Vagina (tissue), 2 donors: ENCODE results near the gene AP4M1. TPM values are rescaled to one million over a fixed set of nuclear protein-coding genes. Genes with fewer than 3 reads are reported as not detected.
"Not testable (repeated sequence)": the region's sequence is repeated elsewhere in the genome, so short reads cannot be mapped to it uniquely, and the experiment has no call there.

Source experiments
- DNase-seq, 2 donors: peaks; one replicate each; pipeline ENCODE4 v3.0.0-alpha.2; 2017; ENCODE audit errors: extremely low spot score in 2 of 2
- H3K27ac ChIP-seq: fragments of 200-600 bp; sonication (generic); one replicate; pipeline ENCODE4 v1.5.1; 2019
- H3K27me3 ChIP-seq: fragments of 200-600 bp; sonication (generic); one replicate; pipeline ENCODE4 v1.5.1; 2019
- H3K36me3 ChIP-seq, 2 donors: fragments of 200-600 bp; sonication (generic); one replicate each; pipeline ENCODE4 v1.5.1; 2017 to 2019
- H3K4me1 ChIP-seq: fragments of 200-600 bp; sonication (generic); one replicate; pipeline ENCODE4 v1.5.1; 2019
- H3K4me3 ChIP-seq, 2 donors: fragments of 200-600 bp; sonication (generic); 1 replicate in 1 of 2; 2 replicates in 1 of 2; pipeline ENCODE4 v1.5.1; 2016 to 2019
- H3K9me3 ChIP-seq: fragments of 200-600 bp; sonication (generic); one replicate; pipeline ENCODE4 v1.5.1; 2019
- CTCF ChIP-seq, 3 experiments: fragments of 450-650 bp in 2 of 3; fragments of 200-600 bp in 1 of 3; sonication (generic) in 1 of 3; IDR thresholded peaks; one replicate each; pipeline ENCODE4 v1.5.1; 2017 to 2019; ENCODE audit warnings: antibody characterized with exemption in 3 of 3, mild to moderate bottlenecking in 2 of 3, moderate library complexity in 2 of 3
- POLR2A ChIP-seq, 2 donors: fragments of 450-650 bp; IDR thresholded peaks; one replicate each; pipeline ENCODE4 v1.6.1; 2017; ENCODE audit warnings: antibody characterized with exemption in 2 of 2, mild to moderate bottlenecking in 2 of 2, moderate library complexity in 2 of 2
- POLR2AphosphoS5 ChIP-seq, 2 donors: sonication (generic); formaldehyde crosslinking; IDR thresholded peaks; one replicate each; pipeline ENCODE4 v1.9.0; 2017; ENCODE audit warnings: antibody characterized with exemption in 2 of 2, mild to moderate bottlenecking in 2 of 2, low read depth in 1 of 2; ENCODE audit not compliant: insufficient read depth in 1 of 2
- intact Hi-C: fragments of 100-400 bp; cut with DNase I; formaldehyde crosslinking; loops from one replicate; pipeline ENCODE4 v1.15.1; 2023
- total RNA-seq: library from RNA; depleted of rRNA; stranded (reverse); fragments of >200 nt; gene quantifications from one replicate; pipeline ENCODE4 v1.2.3, GENCODE V29; 2016

The AP4M1 gene
- total RNA-seq, 1 donor from 2014 or later: 26.3 TPM

GRCh38 chr7:100141555-100141949, 40.1 kb downstream of the AP4M1 start:
- H3K4me1 ChIP-seq: no peaks in the 10 kb centered on the region
- no peak overlapping the region for H3K4me3 ChIP-seq
- no peaks in the 10 kb centered on the region for H3K9me3 ChIP-seq
- intact Hi-C loops: loop anchor here (10.0 kb wide), 1 partner anchor 53 kb away; no protein-coding TSS in a partner anchor
- no peaks in the 10 kb centered on the region for H3K27me3 ChIP-seq
- H3K36me3 ChIP-seq: no peaks in the 10 kb centered on the region
- no peak for DNase-seq
- no peak overlapping the region for H3K27ac ChIP-seq
- no peak for TF ChIP-seq POLR2A (IDR thresholded peaks at IDR 0.05)
- TF ChIP-seq POLR2AphosphoS5 (IDR thresholded peaks at IDR 0.05; ENCODE audit: insufficient read depth in 1 of 2, low read depth in 1 of 2): no peak
- TF ChIP-seq CTCF (IDR thresholded peaks at IDR 0.05): no peak

GRCh38 chr7:100142461-100142860, 41.0 kb downstream of the AP4M1 start:
- Histone ChIP-seq H3K9me3 (no peaks in the 10 kb centered on the region), H3K36me3 (no peaks in the 10 kb centered on the region), H3K4me1 (no peaks in the 10 kb centered on the region), H3K27ac (no peak overlapping the region), H3K4me3 (no peak overlapping the region), H3K27me3 (no peaks in the 10 kb centered on the region)
- no peak for TF ChIP-seq POLR2AphosphoS5 (IDR thresholded peaks at IDR 0.05; ENCODE audit: insufficient read depth in 1 of 2, low read depth in 1 of 2)
- TF ChIP-seq POLR2A (IDR thresholded peaks at IDR 0.05): no peak
- no peak for TF ChIP-seq CTCF (IDR thresholded peaks at IDR 0.05)
- intact Hi-C loops: loop anchor here (10.0 kb wide), 1 partner anchor 52 kb away; no protein-coding TSS in a partner anchor
- DNase-seq: no peak

GRCh38 chr7:100146350-100146749, 44.9 kb downstream of the AP4M1 start:
- H3K4me3 ChIP-seq, DNase-seq, H3K27me3 ChIP-seq, H3K9me3 ChIP-seq, H3K36me3 ChIP-seq, H3K27ac ChIP-seq: not testable (repeated sequence)
- peaks cover 13% of the 10 kb centered on the region for H3K4me1 ChIP-seq
- intact Hi-C loops: loop anchor here (10.0 kb wide), 1 partner anchor 48 kb away; no protein-coding TSS in a partner anchor

- TF ChIP-seq POLR2AphosphoS5 (IDR thresholded peaks at IDR 0.05; ENCODE audit: insufficient read depth in 1 of 2, low read depth in 1 of 2) (no peak), POLR2A (IDR thresholded peaks at IDR 0.05) (no peak), CTCF (IDR thresholded peaks at IDR 0.05) (no peak)
- no peaks in the 10 kb centered on the region for H3K27me3 ChIP-seq
- H3K4me1 ChIP-seq: peaks cover 13% of the 10 kb centered on the region
- no peaks in the 10 kb centered on the region for H3K36me3 ChIP-seq
- intact Hi-C loops: loop anchor here (10.0 kb wide), 1 partner anchor 48 kb away; no protein-coding TSS in a partner anchor
- H3K27ac ChIP-seq: no peak overlapping the region
- DNase-seq: no peak
- no peaks in the 10 kb centered on the region for H3K9me3 ChIP-seq
- H3K4me3 ChIP-seq: no peak overlapping the region
These were observed 45.8 kb downstream of the AP4M1 start for GRCh38 chr7:100147278-100147677.

GRCh38 chr7:100148225-100148558, 46.7 kb downstream of the AP4M1 start:
- no peaks in the 10 kb centered on the region for H3K9me3 ChIP-seq
- DNase-seq: no peak
- H3K27ac ChIP-seq: peak overlapping the region; percentile 61
- intact Hi-C loops: loop anchor here (10.0 kb wide), 1 partner anchor 47 kb away; no protein-coding TSS in a partner anchor
- H3K4me3 ChIP-seq: peak overlapping the region; percentile 27 to 84
- TF ChIP-seq POLR2AphosphoS5 (IDR thresholded peaks at IDR 0.05; ENCODE audit: insufficient read depth in 1 of 2, low read depth in 1 of 2) (no peak), POLR2A (IDR thresholded peaks at IDR 0.05) (no peak), CTCF (IDR thresholded peaks at IDR 0.05) (no peak)
- H3K27me3 ChIP-seq: no peaks in the 10 kb centered on the region
- H3K4me1 ChIP-seq: peaks cover 14% of the 10 kb centered on the region
- peaks cover 0 to 6% of the 10 kb centered on the region in 2 donors for H3K36me3 ChIP-seq
